Astrocyte of the spinal cord (primary cell): Measurements from ENCODE around the gene RFX4.

Experiments
- DNase-seq: peaks from one replicate; pipeline ENCODE4 v3.0.0; 2011; ENCODE audit warnings: low read depth, low spot score
- H3K4me3 ChIP-seq: 2 replicates; pipeline ENCODE4 v1.5.1; 2011; ENCODE audit warnings: low read depth, mild to moderate bottlenecking, low read length, moderate library complexity
- CTCF ChIP-seq: IDR thresholded peaks from 2 replicates; pipeline ENCODE4 v1.5.1; 2012; ENCODE audit warnings: low read depth, mild to moderate bottlenecking, low read length, inconsistent platforms
- in situ Hi-C: cut with HindIII; loops from 2 replicates; pipeline ENCODE4 v1.10.0; 2017; ENCODE audit warnings: low sequenced_read_pairs

Gene RFX4

DNA sequence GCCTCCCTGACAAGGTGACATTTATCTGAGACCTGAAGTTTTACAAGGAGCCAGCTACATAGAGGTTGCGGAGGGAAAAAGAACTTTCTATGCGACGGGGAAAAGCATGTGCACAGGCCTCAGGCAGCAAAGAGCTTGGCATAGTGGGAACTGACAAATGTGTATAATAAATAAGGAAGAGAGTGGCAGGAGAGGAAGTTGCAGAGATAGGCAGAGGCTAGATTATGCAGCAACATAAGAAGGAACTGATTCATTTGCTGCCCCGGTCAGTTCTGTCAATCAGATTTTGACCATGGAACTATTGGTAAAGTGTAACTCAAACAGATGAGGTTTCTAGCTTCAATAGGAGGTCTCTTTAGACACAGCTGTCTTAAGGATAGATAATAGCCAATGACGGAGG is 158.0 kb downstream of the RFX4 start:
- in situ Hi-C loops = no loop called here
- TF ChIP-seq CTCF = no peak

GRCh38 chr12:106741247-106741646 is 158.4 kb downstream of the RFX4 start:
- no peak for TF ChIP-seq CTCF

More for the DNA sequence above, 158.0 kb downstream of the RFX4 start:
- DNase-seq = no peak
- H3K4me3 ChIP-seq = no peak overlapping the region

GRCh38 chr12:106743270-106743988 is 160.6 kb downstream of the RFX4 start:
- TF ChIP-seq CTCF = no peak
- in situ Hi-C loops = no loop called here

More at GRCh38 chr12:106741247-106741646, 158.4 kb downstream of the RFX4 start:
- DNase-seq = no peak
- H3K4me3 ChIP-seq = no peak overlapping the region
- in situ Hi-C loops = no loop called here

DNA sequence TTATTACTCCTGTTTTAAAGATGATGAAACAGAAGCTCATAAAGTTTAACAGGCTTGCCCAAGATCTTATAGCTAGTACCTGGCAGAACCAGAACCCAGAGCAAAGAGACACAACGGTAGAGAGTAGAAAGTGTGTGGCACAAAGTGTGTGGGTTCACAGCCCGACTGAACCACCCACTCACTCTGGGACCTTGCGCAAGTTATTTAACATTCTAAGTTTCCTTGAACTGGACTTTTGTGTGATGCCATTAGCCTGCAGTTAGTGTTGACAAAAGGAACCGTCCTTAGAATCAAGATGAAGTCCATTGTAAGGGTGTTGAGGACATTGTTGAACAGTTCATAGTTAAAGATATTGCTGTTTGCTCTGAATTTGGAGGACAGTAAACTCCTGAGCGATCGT is 161.8 kb downstream of the RFX4 start:
- no peak for TF ChIP-seq CTCF
- no peak for DNase-seq
- in situ Hi-C loops = no loop called here
- no peak overlapping the region for H3K4me3 ChIP-seq

More at GRCh38 chr12:106743270-106743988, 160.6 kb downstream of the RFX4 start:
- H3K4me3 ChIP-seq = no peak overlapping the region
- DNase-seq = no peak

DNA sequence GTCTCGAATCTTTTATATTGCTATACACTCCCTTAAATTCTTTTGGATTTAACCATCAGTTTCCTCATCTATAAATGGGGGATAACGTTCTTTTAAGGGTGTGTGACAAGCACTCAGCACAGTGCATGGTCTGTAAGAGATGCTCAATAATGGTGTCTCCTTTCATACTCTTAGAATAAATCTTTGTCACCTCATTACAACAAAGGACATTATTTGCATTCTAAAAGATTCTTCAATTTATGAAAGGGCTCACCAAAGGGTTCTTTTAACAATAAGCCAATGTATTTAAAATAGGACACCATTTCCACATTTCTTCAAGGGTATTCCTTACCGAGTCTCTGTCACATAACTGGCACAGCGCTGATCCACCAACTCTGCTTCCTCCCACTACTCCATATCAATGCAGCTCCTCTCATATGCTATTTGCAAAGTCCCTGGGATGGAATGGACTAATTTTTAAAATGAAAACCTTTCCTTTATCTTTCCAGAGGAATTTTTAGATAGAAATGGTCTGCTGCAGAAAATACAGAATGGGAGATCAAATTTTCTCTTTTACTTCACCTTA is 162.5 kb downstream of the RFX4 start:
- no peak for TF ChIP-seq CTCF
- in situ Hi-C loops = no loop called here
- no peak overlapping the region for H3K4me3 ChIP-seq
- no peak for DNase-seq

- in situ Hi-C loops = no loop called here
- no peak for TF ChIP-seq CTCF
- no peak overlapping the region for H3K4me3 ChIP-seq
- no peak for DNase-seq
Observed at GRCh38 chr12:106747973-106748436, 165.2 kb downstream of the RFX4 start.
